Cardiac muscle cell (in vitro differentiated cells and primary cell): ENCODE results near the gene TSTD2. TPM values are rescaled to one million over a fixed set of nuclear protein-coding genes. Genes with fewer than 3 reads are reported as not detected.

Source experiments
- DNase-seq, 2 donors: peaks; one replicate each; pipeline versions ENCODE4 v3.0.0 to v3.0.0-alpha.2; 2010 to 2017; ENCODE audit warnings: low read depth in 1 of 2, low spot score in 1 of 2
- H3K27ac ChIP-seq: fragments of 200-600 bp; sonication (generic); 2 replicates; pipeline ENCODE4 v1.5.1; 2016
- H3K27me3 ChIP-seq: fragments of 200-600 bp; sonication (generic); 2 replicates; pipeline ENCODE4 v1.6.0; 2016; ENCODE audit warnings: control low read depth
- H3K36me3 ChIP-seq: fragments of 200-600 bp; sonication (generic); 2 replicates; pipeline ENCODE4 v1.5.1; 2016; ENCODE audit warnings: control low read depth
- H3K4me1 ChIP-seq: fragments of 200-600 bp; sonication (generic); 2 replicates; pipeline ENCODE4 v1.8.1; 2017; ENCODE audit warnings: low read depth, mild to moderate bottlenecking, mixed run types
- H3K4me3 ChIP-seq: fragments of 200-600 bp; sonication (generic); 2 replicates; pipeline ENCODE4 v1.5.1; 2016; ENCODE audit warnings: mild to moderate bottlenecking
- H3K9me3 ChIP-seq: fragments of 200-600 bp; sonication (generic); 2 replicates; pipeline ENCODE4 v1.5.1; 2017; ENCODE audit warnings: low read depth, mild to moderate bottlenecking, control low read depth
- CTCF ChIP-seq: IDR thresholded peaks from 2 replicates; pipeline ENCODE4 v1.5.1; 2012; ENCODE audit warnings: low read depth, mild to moderate bottlenecking, low read length
- polyA plus RNA-seq: library from polyadenylated mRNA; unstranded; fragments of >200 nt; fragmentation: Nextera tagmentation; extraction: Ambion mirVana; gene quantifications from 2 replicates; pipeline ENCODE4 v1.2.1, GENCODE V29; 2016
- total RNA-seq: library from RNA; depleted of rRNA; stranded (reverse); fragments of >200 nt; gene quantifications from 2 replicates; pipeline ENCODE4 v1.2.3, GENCODE V29; 2016

Gene TSTD2
- total and polyA plus RNA-seq, 2 experiments from 2014 or later: 17.2 to 25.9 TPM

GRCh38 chr9:97560851-97561250 lies 72.3 kb downstream of the TSTD2 start:
- no peak for DNase-seq

GRCh38 chr9:97560154-97560553 lies 73.0 kb downstream of the TSTD2 start:
- DNase-seq: no peak
- TF ChIP-seq CTCF: no peak
- Histone ChIP-seq H3K36me3 (peaks cover 27% of the 10 kb centered on the region), H3K27me3 (no peaks in the 10 kb centered on the region), H3K4me1 (no peaks in the 10 kb centered on the region), H3K4me3 (no peak overlapping the region), H3K27ac (no peak overlapping the region), H3K9me3 (no peaks in the 10 kb centered on the region)

More at GRCh38 chr9:97560851-97561250, 72.3 kb downstream of the TSTD2 start:
- no peak overlapping the region for H3K27ac ChIP-seq
- H3K27me3 ChIP-seq: no peaks in the 10 kb centered on the region
- no peaks in the 10 kb centered on the region for H3K9me3 ChIP-seq
- H3K4me3 ChIP-seq: no peak overlapping the region
- H3K4me1 ChIP-seq: no peaks in the 10 kb centered on the region
- peaks cover 27% of the 10 kb centered on the region for H3K36me3 ChIP-seq
- TF ChIP-seq CTCF: no peak

- Histone ChIP-seq H3K4me3 (no peak overlapping the region), H3K9me3 (no peaks in the 10 kb centered on the region), H3K36me3 (peaks cover 27% of the 10 kb centered on the region), H3K27ac (peak overlapping the region; percentile 62), H3K4me1 (no peaks in the 10 kb centered on the region), H3K27me3 (no peaks in the 10 kb centered on the region)
- TF ChIP-seq CTCF: no peak
- no peak for DNase-seq
Observed at GRCh38 chr9:97559111-97559514, 74.1 kb downstream of the TSTD2 start.

GRCh38 chr9:97558701-97559101 lies 74.5 kb downstream of the TSTD2 start:
- Histone ChIP-seq H3K36me3 (peaks cover 26% of the 10 kb centered on the region), H3K4me1 (no peaks in the 10 kb centered on the region), H3K9me3 (no peaks in the 10 kb centered on the region), H3K27me3 (no peaks in the 10 kb centered on the region), H3K27ac (peak overlapping the region; percentile 62), H3K4me3 (no peak overlapping the region)
- no peak for DNase-seq
- TF ChIP-seq CTCF: no peak

GRCh38 chr9:97557606-97558095 lies 75.5 kb downstream of the TSTD2 start:
- peak overlapping the region; percentile 62 for H3K27ac ChIP-seq
- H3K4me1 ChIP-seq: no peaks in the 10 kb centered on the region
- no peaks in the 10 kb centered on the region for H3K27me3 ChIP-seq
- H3K4me3 ChIP-seq: no peak overlapping the region
- DNase-seq: peak in 1 of 2 donors; percentile 77
- H3K9me3 ChIP-seq: no peaks in the 10 kb centered on the region
- no peak for TF ChIP-seq CTCF
- H3K36me3 ChIP-seq: peaks cover 31% of the 10 kb centered on the region
